Cardiac fibroblast (primary cell): Measurements from ENCODE around the gene FAM151B.
A peak's percentile ranks its signal among the peaks of the same experiment; 100 is the strongest.
"Not testable (repeated sequence)": the region's sequence is repeated elsewhere in the genome, so short reads cannot be mapped to it uniquely, and the experiment has no call there.

ENCODE experiments used
- DNase-seq, 2 donors: peaks; one replicate each; pipeline versions ENCODE4 v3.0.0 to v3.0.0-alpha.2; 2010; ENCODE audit warnings: low read depth in 2 of 2
- H3K4me3 ChIP-seq, 2 donors: replicated peaks in 1 of 2; 1 replicate in 1 of 2; 2 replicates in 1 of 2; pipeline ENCODE4 v1.5.1; 2011; ENCODE audit warnings: low read depth in 2 of 2, low read length in 2 of 2, mild to moderate bottlenecking in 2 of 2, moderate library complexity in 1 of 2
- TF ChIP-seq, protein P1 (sequence below): IDR thresholded peaks from one replicate; pipeline ENCODE4 v1.5.1; 2011; ENCODE audit warnings: low read depth, mild to moderate bottlenecking, low read length, inconsistent platforms

FAM151B gene

DNA sequence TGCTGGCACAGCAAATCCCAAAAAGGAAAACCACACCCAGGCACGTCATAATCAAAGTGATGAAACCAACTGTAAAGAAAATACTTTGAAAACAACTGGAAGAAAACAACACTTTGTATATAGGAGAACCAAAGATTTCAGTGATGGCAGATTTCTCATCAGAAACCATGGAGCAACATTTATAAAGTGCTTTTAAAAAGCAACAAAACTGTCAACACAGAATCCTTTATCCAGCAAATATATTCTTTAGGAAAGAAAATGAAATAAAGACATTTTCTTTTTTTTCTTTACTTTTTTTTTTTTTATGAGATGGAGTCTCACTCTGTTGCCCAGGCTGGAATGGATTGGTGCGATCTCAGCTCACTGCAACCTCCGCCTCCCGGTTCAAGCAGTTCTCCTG lies 5.3 kb upstream of the FAM151B start:
- no peak overlapping the region for H3K4me3 ChIP-seq
- TF ChIP-seq, protein P1, sequence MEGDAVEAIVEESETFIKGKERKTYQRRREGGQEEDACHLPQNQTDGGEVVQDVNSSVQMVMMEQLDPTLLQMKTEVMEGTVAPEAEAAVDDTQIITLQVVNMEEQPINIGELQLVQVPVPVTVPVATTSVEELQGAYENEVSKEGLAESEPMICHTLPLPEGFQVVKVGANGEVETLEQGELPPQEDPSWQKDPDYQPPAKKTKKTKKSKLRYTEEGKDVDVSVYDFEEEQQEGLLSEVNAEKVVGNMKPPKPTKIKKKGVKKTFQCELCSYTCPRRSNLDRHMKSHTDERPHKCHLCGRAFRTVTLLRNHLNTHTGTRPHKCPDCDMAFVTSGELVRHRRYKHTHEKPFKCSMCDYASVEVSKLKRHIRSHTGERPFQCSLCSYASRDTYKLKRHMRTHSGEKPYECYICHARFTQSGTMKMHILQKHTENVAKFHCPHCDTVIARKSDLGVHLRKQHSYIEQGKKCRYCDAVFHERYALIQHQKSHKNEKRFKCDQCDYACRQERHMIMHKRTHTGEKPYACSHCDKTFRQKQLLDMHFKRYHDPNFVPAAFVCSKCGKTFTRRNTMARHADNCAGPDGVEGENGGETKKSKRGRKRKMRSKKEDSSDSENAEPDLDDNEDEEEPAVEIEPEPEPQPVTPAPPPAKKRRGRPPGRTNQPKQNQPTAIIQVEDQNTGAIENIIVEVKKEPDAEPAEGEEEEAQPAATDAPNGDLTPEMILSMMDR: no peak
- DNase-seq: no peak

DNA sequence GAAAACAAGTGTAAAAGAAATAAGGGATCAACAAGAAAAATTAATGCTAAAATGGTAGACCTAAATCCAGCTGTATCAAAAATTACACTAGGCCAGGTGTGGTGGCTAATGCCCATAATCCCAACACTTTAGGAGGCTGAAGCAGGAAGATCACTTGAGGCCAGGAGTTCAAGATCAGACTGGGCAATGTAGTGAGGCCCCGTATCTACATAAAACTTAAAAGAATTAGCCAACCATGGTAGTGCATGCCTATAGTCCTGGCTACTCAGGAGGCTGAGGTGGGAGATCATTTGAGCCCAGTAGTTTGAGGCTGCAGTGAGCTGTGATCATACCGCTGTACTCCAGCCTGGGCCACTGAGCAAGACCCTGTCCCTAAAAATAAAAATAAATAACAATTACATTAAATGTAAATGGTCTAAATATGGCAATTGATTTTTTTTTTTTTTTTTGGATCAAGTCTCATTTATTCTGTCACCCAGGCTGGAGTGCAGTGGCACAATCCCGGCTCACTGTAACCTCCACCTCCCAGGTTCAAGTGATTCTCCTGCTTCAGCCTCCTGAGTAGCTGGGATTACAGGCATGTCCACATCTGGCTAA lies 4.2 kb upstream of the FAM151B start:
- TF ChIP-seq, protein P1: no peak
- no peak for DNase-seq
- H3K4me3 ChIP-seq: no peak overlapping the region

DNA sequence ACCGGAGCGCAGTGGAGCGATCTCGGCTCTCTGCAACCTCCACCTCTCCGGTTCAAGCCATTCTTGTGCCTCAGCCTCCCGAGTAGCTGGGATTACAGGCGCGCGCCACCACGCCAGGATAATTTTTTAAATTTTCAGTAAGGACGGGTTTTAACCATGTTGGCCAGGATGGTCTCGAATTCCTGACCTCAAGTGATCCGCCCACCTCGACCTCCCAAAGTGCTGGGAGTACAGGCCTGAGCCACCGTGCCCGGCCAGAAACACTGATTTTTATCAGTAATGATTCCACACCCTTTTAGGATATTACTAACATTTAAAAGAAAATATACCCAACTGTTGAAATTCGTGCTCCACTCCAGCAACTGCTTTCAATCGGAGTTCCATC lies 464 bp upstream of the FAM151B start:
- no peak for DNase-seq
- TF ChIP-seq, protein P1: no peak
- peak overlapping the region; percentile 66 to 69 for H3K4me3 ChIP-seq

DNA sequence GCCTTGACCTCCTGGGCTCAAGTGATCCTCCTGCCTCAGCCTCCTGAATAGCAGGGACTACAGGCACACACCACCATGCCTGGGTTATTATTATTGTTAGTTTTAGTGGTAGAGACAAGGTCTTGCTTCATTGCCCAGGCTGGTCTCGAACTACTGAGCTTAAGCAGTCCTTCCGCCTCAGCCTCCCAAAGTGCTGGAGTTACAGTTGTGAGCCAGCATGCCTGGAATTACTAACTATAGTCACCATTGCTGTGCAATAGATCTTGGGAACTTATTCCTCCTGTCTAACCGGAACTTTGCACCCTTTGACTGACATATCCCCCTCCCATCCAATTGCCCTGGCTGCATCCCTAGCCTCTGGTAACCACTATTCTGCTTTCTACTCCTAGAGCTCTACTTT lies 3.4 kb downstream of the FAM151B start:
- DNase-seq: no peak
- H3K4me3 ChIP-seq: no peak overlapping the region
- TF ChIP-seq, protein P1: no peak

DNA sequence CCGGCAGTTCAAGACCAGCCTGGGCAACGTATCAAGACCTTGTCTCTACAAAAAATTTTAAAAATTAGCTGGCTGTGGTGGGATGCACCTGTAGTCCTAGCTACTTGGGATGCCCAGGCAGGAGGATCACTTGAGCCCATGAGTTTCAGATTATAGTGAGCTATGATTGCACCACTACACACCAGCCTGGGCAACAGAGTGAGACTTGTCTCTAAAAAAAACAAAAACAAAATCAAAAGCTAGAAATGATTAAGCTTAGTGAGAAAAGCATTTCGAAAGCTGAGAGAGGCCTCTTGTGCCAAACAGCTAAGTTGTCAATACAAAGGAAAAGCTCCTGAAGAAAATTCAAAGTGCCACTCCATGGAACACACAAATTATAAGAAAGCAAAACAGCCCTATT lies 4.8 kb downstream of the FAM151B start:
- no peak overlapping the region for H3K4me3 ChIP-seq
- DNase-seq: no peak
- TF ChIP-seq, protein P1: no peak

DNA sequence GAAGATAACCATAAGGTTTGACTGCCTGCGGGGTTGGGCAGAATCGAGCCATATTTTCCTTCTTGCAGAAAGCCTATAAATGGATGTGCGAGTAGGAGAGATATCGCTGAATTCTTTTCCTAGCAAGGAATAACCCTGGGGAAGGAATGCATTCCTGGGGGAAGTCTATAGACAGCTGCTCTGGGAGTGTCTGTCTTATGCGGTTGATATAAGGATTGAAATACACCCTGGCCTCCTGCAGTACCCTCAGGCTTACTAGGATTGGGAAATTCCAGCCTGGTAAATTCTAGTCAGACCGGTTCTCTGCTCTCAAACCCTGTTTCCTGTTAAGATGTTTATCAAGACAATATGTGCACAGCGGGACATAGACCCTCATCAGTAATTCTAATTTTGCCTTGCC lies 5.5 kb downstream of the FAM151B start:
- DNase-seq: peak in 1 of 2 donors; percentile 8
- not testable (repeated sequence) for H3K4me3 ChIP-seq

DNA sequence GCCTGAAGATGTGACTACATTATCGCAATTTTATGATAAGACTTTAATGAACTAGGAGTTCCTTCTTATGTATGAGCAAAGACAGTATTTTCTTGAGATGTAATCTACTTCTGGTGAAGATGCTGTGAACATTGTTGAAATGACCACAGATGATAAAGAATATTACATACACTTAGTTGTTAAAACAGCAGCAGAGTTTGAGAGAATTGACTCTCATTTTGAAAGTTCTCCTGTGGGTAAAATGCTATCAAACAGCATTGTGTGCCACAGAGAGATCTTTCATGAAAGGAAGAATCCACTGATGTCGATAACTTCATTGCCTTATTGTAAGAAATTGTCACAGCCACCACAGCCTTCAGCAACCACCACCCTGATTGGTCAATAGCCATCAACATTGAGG lies 8.0 kb downstream of the FAM151B start:
- no peak for DNase-seq
- TF ChIP-seq, protein P1: no peak
- no peak overlapping the region for H3K4me3 ChIP-seq
